Lower lobe of right lung (tissue), 2 donors: Measurements from ENCODE around the gene ATPAF1. TPM values are rescaled to one million over a fixed set of nuclear protein-coding genes. Genes with fewer than 3 reads are reported as not detected.

Experiments used
- ATAC-seq, 2 donors: fragments of 200-7000 bp; cut with Tn5 transposase; one replicate each; pipeline ENCODE4 v1.9.1; 2020 to 2022; ENCODE audit warnings: mild to moderate bottlenecking in 2 of 2, moderate library complexity in 2 of 2
- DNase-seq: peaks from one replicate; pipeline ENCODE4 v3.0.0-alpha.2; 2020
- H3K27ac ChIP-seq: fragments of 200-600 bp; one replicate; pipeline ENCODE4 v1.8.0; 2022
- H3K27me3 ChIP-seq: fragments of 200-600 bp; one replicate; pipeline ENCODE4 v1.8.0; 2022; ENCODE audit warnings: low read depth
- H3K36me3 ChIP-seq: fragments of 200-600 bp; one replicate; pipeline ENCODE4 v1.8.0; 2022; ENCODE audit warnings: mild to moderate bottlenecking
- H3K4me1 ChIP-seq: fragments of 200-600 bp; one replicate; pipeline ENCODE4 v1.8.0; 2022
- H3K4me3 ChIP-seq: fragments of 200-600 bp; one replicate; pipeline ENCODE4 v1.8.0; 2022; ENCODE audit warnings: mild to moderate bottlenecking
- H3K9me3 ChIP-seq: fragments of 200-600 bp; one replicate; pipeline ENCODE4 v1.8.0; 2022
- CTCF ChIP-seq: fragments of 200-600 bp; IDR thresholded peaks from one replicate; pipeline ENCODE4 v1.8.0; 2022; ENCODE audit warnings: antibody characterized with exemption, mild to moderate bottlenecking
- intact Hi-C: fragments of 100-400 bp; cut with DNase I; formaldehyde crosslinking; loops from one replicate; pipeline ENCODE4 v1.11.0; 2022
- total RNA-seq: library from RNA; stranded (reverse); fragmentation: NEBNext Ultra II Directional; extraction: Animal tissue kit (Norgen Biotek cat#: 25700); gene quantifications from one replicate; pipeline ENCODE4 v1.2.1, GENCODE V29; 2021
- donor health status: DM: no; HTN: yes; CAD: no; lungs with severe emphysema.

ATPAF1 gene
- total RNA-seq, 1 donor from 2014 or later = 34.9 TPM

- no peaks in the 10 kb centered on the region for H3K27me3 ChIP-seq
- no peak overlapping the region for H3K4me3 ChIP-seq
- TF ChIP-seq CTCF = no peak
- ATAC-seq (no peak), DNase-seq (no peak)
- peaks cover 62% of the 10 kb centered on the region for H3K4me1 ChIP-seq
- H3K36me3 ChIP-seq = peaks cover 34% of the 10 kb centered on the region
- H3K9me3 ChIP-seq = no peaks in the 10 kb centered on the region
- intact Hi-C loops = no loop called here
- H3K27ac ChIP-seq = peak overlapping the region; percentile 58
Observed at GRCh38 chr1:46614604-46614984, 53.6 kb downstream of the ATPAF1 start.

GRCh38 chr1:46613661-46614603 is 54.2 kb downstream of the ATPAF1 start:
- Histone ChIP-seq H3K27me3 (no peaks in the 10 kb centered on the region), H3K4me1 (peaks cover 62% of the 10 kb centered on the region), H3K4me3 (peak overlapping the region; percentile 34), H3K27ac (peak overlapping the region; percentile 58), H3K36me3 (peaks cover 41% of the 10 kb centered on the region), H3K9me3 (no peaks in the 10 kb centered on the region)
- DNase-seq (peak; percentile 93), ATAC-seq (peak; percentile 70 to 73)
- TF ChIP-seq CTCF = no peak
- intact Hi-C loops = no loop called here

GRCh38 chr1:46612937-46613660 is 55.1 kb downstream of the ATPAF1 start:
- H3K27me3 ChIP-seq = no peaks in the 10 kb centered on the region
- DNase-seq (no peak), ATAC-seq (no peak)
- peaks cover 49% of the 10 kb centered on the region for H3K36me3 ChIP-seq
- TF ChIP-seq CTCF = no peak
- intact Hi-C loops = no loop called here
- H3K9me3 ChIP-seq = no peaks in the 10 kb centered on the region
- H3K4me1 ChIP-seq = peaks cover 62% of the 10 kb centered on the region
- peak overlapping the region; percentile 34 for H3K4me3 ChIP-seq
- H3K27ac ChIP-seq = peak overlapping the region; percentile 58

GRCh38 chr1:46611691-46612221 is 56.4 kb downstream of the ATPAF1 start:
- no peaks in the 10 kb centered on the region for H3K27me3 ChIP-seq
- H3K9me3 ChIP-seq = no peaks in the 10 kb centered on the region
- TF ChIP-seq CTCF = no peak
- DNase-seq (no peak), ATAC-seq (no peak)
- H3K4me3 ChIP-seq = no peak overlapping the region
- intact Hi-C loops = no loop called here
- peaks cover 56% of the 10 kb centered on the region for H3K36me3 ChIP-seq
- peaks cover 53% of the 10 kb centered on the region for H3K4me1 ChIP-seq
- no peak overlapping the region for H3K27ac ChIP-seq

DNA sequence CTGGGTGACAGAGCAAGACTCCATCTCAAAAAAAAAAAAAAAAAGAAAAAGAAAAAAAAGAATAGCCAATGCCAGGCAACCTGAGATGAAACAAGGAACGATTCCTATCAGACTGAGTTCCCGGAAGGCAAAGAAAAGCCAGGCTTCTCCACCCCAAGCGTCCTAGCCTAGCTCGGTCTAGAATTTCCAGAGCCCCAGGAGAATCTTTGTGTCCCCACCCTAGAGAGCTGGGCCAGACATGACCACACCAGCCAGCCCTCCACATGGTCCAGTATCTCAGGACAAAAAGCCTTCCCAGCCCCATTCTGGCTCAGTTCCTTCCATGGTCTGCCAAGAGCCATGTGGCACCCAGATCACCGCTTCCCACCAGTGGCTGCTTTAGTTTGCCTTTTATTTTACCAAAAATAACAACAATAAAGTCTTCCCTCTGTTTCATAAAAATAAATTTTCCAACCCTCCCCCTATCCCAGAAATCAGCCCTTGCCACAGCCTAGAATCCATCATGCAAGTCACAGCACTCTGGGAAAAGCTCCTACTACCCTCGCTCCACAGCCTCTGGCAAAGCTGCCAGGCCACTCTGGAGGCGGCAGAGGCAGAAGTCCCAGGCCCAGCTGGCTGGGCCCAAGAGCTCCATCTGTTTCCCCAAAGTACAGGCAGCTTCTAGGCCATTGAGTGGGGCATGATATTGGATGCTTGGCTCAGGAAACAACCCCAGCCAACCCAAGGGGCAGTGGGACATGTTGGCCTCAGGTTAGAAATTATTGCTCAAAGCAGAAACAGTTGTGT is 60.6 kb downstream of the ATPAF1 start:
- H3K4me3 ChIP-seq = no peak overlapping the region
- no peak overlapping the region for H3K27ac ChIP-seq
- ATAC-seq = no peak
- TF ChIP-seq CTCF = no peak
- H3K27me3 ChIP-seq = no peaks in the 10 kb centered on the region
- peaks cover 36% of the 10 kb centered on the region for H3K4me1 ChIP-seq
- no peak for DNase-seq
- H3K9me3 ChIP-seq = no peaks in the 10 kb centered on the region
- peaks cover 49% of the 10 kb centered on the region for H3K36me3 ChIP-seq
- intact Hi-C loops = no loop called here
